22Rv1 (cell line): ENCODE results near the gene IPO8.

Source experiments
- CTCF ChIP-seq: fragments of 450-650 bp; IDR thresholded peaks from 2 replicates; pipeline ENCODE4 v1.5.1; 2017; ENCODE audit warnings: mild to moderate bottlenecking
- ZFX ChIP-seq: fragments of 450-650 bp; IDR thresholded peaks from 2 replicates; pipeline ENCODE4 v1.6.1; 2017; ENCODE audit warnings: antibody characterized with exemption, borderline replicate concordance

GRCh38 chr12:30595742-30596141, 99.9 kb downstream of the IPO8 start:
- no peak for TF ChIP-seq CTCF
- TF ChIP-seq ZFX, result no peak
